ENCODE data around the gene SOX6. TPM values are rescaled to one million over a fixed set of nuclear protein-coding genes. Genes with fewer than 3 reads are reported as not detected.

Gene SOX6
- total RNA-seq, 4 donors from 2014 or later = 1.6 to 22.7 (median 6.9) TPM

DNA sequence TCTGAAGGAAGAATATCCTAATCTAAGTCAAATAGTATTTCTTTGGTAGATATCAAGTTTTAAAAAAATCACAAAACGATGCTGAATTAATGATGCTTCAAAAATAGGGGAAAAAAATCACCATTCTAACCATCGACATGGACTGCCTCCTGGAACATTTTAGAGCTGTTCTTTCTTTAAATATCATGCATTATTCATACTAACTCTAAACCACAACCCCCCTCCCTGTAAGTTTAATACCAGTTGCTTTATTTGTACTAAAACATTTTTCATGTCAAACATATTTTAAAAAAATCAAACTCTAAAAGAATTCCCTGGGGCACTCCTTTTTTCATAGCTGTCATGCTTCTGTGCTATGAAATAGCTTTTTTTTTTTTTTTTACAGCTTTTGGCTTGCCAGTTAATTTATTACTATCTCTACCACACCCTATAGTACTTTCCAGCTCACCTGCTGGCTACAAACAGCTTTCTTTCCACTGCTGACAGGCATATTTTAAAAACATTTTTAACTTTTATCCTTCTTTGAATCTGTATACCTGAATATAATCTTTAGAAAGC lies 256.9 kb downstream of the SOX6 start:
- DNase-seq = no peak

DNA sequence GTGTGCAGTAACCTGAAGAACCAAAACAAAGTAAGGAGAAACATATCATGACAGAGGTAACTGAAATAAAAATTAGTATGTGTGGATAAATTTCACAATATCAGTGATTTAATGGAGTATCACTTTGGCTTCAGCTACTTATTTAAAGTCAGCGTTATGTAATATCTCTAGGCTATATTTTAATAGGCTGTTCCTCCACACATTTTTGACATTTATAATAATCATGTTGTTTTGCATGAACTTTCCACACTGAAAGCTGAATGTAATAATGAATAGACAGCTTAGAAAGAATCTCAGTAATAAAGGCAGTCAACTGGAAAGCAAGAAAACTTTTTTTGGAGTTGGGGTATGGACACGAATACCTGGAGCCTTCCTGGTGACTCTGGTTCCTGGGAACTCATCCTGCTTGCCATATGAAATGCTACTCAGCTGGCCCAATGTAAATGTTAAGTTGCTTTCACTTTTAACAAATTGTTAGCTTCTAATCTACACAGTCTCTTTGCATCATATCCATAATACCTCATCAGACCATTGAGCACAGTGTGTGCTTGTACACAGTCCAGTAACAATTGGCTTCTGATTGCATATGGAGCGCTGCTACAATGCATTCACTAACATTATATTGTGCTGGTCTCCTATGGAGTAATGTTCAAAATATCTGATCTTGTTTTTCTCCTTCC lies 257.7 kb downstream of the SOX6 start:
- peak overlapping the region in 2 of 4 donors; percentile 48 to 52 for H3K27ac ChIP-seq
- no peaks in the 10 kb centered on the region for H3K36me3 ChIP-seq
- DNase-seq = no peak
- H3K4me3 ChIP-seq = no peak overlapping the region
- in situ Hi-C loops (cut with MboI; ENCODE audit: low pct_ligation_motif_present in 1 of 4, low pct_unique_long_range_greater_than_20kb in 1 of 4, low sequenced_read_pairs in 3 of 4) (no loop called here), intact Hi-C loops (cut with DNase I; ENCODE audit: low total_unique reads) (no loop called here)
- 55% methylated on average over 2 to 3 of the region's 3 CpGs for WGBS, 2 donors (ENCODE audit: low coverage in 1 of 2)
- TF ChIP-seq POLR2A (IDR thresholded peaks at IDR 0.05) (no peak), POLR2AphosphoS5 (IDR thresholded peaks at IDR 0.05) (no peak), EP300 (IDR thresholded peaks at IDR 0.05; ENCODE audit: low read depth) (no peak)
- TF ChIP-seq, protein P1, sequence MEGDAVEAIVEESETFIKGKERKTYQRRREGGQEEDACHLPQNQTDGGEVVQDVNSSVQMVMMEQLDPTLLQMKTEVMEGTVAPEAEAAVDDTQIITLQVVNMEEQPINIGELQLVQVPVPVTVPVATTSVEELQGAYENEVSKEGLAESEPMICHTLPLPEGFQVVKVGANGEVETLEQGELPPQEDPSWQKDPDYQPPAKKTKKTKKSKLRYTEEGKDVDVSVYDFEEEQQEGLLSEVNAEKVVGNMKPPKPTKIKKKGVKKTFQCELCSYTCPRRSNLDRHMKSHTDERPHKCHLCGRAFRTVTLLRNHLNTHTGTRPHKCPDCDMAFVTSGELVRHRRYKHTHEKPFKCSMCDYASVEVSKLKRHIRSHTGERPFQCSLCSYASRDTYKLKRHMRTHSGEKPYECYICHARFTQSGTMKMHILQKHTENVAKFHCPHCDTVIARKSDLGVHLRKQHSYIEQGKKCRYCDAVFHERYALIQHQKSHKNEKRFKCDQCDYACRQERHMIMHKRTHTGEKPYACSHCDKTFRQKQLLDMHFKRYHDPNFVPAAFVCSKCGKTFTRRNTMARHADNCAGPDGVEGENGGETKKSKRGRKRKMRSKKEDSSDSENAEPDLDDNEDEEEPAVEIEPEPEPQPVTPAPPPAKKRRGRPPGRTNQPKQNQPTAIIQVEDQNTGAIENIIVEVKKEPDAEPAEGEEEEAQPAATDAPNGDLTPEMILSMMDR (IDR thresholded peaks at IDR 0.05) = no peak
- peaks cover 0 to 18% (median 14%) of the 10 kb centered on the region in 4 donors for H3K4me1 ChIP-seq
- no peaks in the 10 kb centered on the region for H3K9me3 ChIP-seq
- no peaks in the 10 kb centered on the region for H3K27me3 ChIP-seq

More for the DNA sequence above, 256.9 kb downstream of the SOX6 start:
- H3K9me3 ChIP-seq = no peaks in the 10 kb centered on the region
- WGBS, 2 donors (ENCODE audit: low coverage in 1 of 2) = 65 to 71% methylated on average over 2 of the region's 2 CpGs
- in situ Hi-C loops (cut with MboI; ENCODE audit: low pct_ligation_motif_present in 1 of 4, low pct_unique_long_range_greater_than_20kb in 1 of 4, low sequenced_read_pairs in 3 of 4) = no loop called here
- no peaks in the 10 kb centered on the region for H3K36me3 ChIP-seq
- TF ChIP-seq EP300 (IDR thresholded peaks at IDR 0.05; ENCODE audit: low read depth) (no peak), POLR2AphosphoS5 (IDR thresholded peaks at IDR 0.05) (no peak), POLR2A (IDR thresholded peaks at IDR 0.05) (no peak)
- TF ChIP-seq, protein P1 (IDR thresholded peaks at IDR 0.05) = no peak
- H3K4me3 ChIP-seq = no peak overlapping the region
- H3K27me3 ChIP-seq = no peaks in the 10 kb centered on the region
- intact Hi-C loops (cut with DNase I; ENCODE audit: low total_unique reads) = no loop called here
- peaks cover 0 to 18% (median 14%) of the 10 kb centered on the region in 4 donors for H3K4me1 ChIP-seq
- H3K27ac ChIP-seq = peak overlapping the region in 3 of 4 donors; percentile 48 to 52 (median 51)

DNA sequence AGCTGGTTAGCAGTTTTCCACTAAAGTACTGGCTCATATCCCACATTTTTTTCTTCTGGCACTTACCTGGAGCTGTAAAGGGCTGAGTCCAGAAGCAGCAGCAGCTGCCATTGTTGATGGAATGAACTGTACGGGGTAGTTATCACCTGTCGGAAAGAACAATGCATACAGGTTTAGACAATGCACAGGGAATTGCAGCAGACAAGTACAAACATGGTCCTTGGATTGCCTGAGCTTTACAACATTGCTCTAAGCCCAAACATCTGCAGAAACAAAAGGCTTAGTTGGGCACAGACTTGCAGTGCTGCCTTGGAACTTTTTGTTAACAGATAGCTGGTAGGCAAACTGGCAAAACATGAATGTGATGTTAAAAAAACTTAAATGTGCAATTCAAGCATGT lies 258.8 kb downstream of the SOX6 start:
- H3K4me3 ChIP-seq = no peak overlapping the region
- no peak for TF ChIP-seq EP300 (IDR thresholded peaks at IDR 0.05; ENCODE audit: low read depth)
- TF ChIP-seq, protein P1 (IDR thresholded peaks at IDR 0.05) = no peak
- TF ChIP-seq POLR2AphosphoS5 (IDR thresholded peaks at IDR 0.05) = peak in 1 of 3 donors; percentile 51
- no peak for TF ChIP-seq POLR2A (IDR thresholded peaks at IDR 0.05)
- no peaks in the 10 kb centered on the region for H3K27me3 ChIP-seq
- 33 to 62% methylated on average over 2 of the region's 2 CpGs for WGBS, 2 donors (ENCODE audit: low coverage in 1 of 2)
- DNase-seq = peak; percentile 10
- no peaks in the 10 kb centered on the region for H3K9me3 ChIP-seq
- peak overlapping the region in 2 of 4 donors; percentile 20 to 48 for H3K27ac ChIP-seq
- in situ Hi-C loops (cut with MboI; ENCODE audit: low pct_ligation_motif_present in 1 of 4, low pct_unique_long_range_greater_than_20kb in 1 of 4, low sequenced_read_pairs in 3 of 4) (no loop called here), intact Hi-C loops (cut with DNase I; ENCODE audit: low total_unique reads) (no loop called here)
- no peaks in the 10 kb centered on the region for H3K36me3 ChIP-seq
- H3K4me1 ChIP-seq = peaks cover 0 to 18% (median 14%) of the 10 kb centered on the region in 4 donors

DNA sequence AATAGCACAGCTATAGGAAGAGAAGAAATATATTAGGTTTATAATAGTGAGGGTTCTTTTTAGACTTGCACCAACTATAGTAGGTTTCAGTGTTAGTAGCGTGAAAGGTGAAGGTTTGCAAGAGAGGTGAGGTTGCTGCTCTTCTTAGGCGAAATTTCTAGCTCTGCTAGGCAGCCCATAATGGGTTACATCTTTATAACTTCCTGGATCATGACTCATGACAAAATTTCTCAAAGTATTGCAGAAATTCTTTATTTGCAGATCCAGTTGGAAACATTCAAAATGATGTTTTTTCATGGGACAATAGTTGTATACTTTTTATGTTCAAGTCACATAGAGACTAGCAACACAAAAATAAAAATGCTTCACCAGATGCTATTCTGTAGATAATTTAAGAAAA lies 260.0 kb downstream of the SOX6 start:
- Histone ChIP-seq H3K36me3 (no peaks in the 10 kb centered on the region), H3K9me3 (no peaks in the 10 kb centered on the region), H3K27ac (no peak overlapping the region), H3K4me3 (no peak overlapping the region), H3K27me3 (no peaks in the 10 kb centered on the region), H3K4me1 (peaks cover 0 to 18% (median 14%) of the 10 kb centered on the region in 4 donors)
- in situ Hi-C loops (cut with MboI; ENCODE audit: low pct_ligation_motif_present in 1 of 4, low pct_unique_long_range_greater_than_20kb in 1 of 4, low sequenced_read_pairs in 3 of 4) (no loop called here), intact Hi-C loops (cut with DNase I; ENCODE audit: low total_unique reads) (no loop called here)
- DNase-seq = no peak
- WGBS, 2 donors (ENCODE audit: low coverage in 1 of 2) = 75 to 83% methylated on average over 1 to 2 of the region's 2 CpGs
- TF ChIP-seq POLR2A (IDR thresholded peaks at IDR 0.05) = no peak
- TF ChIP-seq, protein P1 (IDR thresholded peaks at IDR 0.05) = no peak
- no peak for TF ChIP-seq POLR2AphosphoS5 (IDR thresholded peaks at IDR 0.05)
- TF ChIP-seq EP300 (IDR thresholded peaks at IDR 0.05; ENCODE audit: low read depth) = no peak
